Suppressor macrophage treated with lipopolysaccharide for 4 hours (primary cell): Measurements from ENCODE around the gene RITA1.
A peak's percentile ranks its signal among the peaks of the same experiment; 100 is the strongest.

Experiments
- DNase-seq: peaks from one replicate; pipeline ENCODE4 v3.0.0-alpha.2; 2020

The RITA1 gene

GRCh38 chr12:113154351-113154973 lies 31.1 kb upstream of the RITA1 start:
- peak; percentile 22 for DNase-seq

GRCh38 chr12:113155060-113155459 lies 30.5 kb upstream of the RITA1 start:
- DNase-seq, result no peak

GRCh38 chr12:113155646-113156045 lies 29.9 kb upstream of the RITA1 start:
- no peak for DNase-seq

GRCh38 chr12:113157218-113157859 lies 28.2 kb upstream of the RITA1 start:
- no peak for DNase-seq

GRCh38 chr12:113158439-113159203 lies 26.9 kb upstream of the RITA1 start:
- no peak for DNase-seq

- no peak for DNase-seq
Observed at GRCh38 chr12:113159937-113160336, 25.6 kb upstream of the RITA1 start.

- no peak for DNase-seq
Observed at GRCh38 chr12:113161415-113162016, 24.0 kb upstream of the RITA1 start.

- DNase-seq, result no peak
Observed at GRCh38 chr12:113162102-113163029, 23.2 kb upstream of the RITA1 start.

- DNase-seq, result no peak
Observed at GRCh38 chr12:113163030-113163360, 22.5 kb upstream of the RITA1 start.

- DNase-seq, result no peak
Observed at GRCh38 chr12:113164014-113164413, 21.5 kb upstream of the RITA1 start.

- DNase-seq, result no peak
Observed at GRCh38 chr12:113165521-113166450, 19.7 kb upstream of the RITA1 start.

GRCh38 chr12:113167868-113168267 lies 17.7 kb upstream of the RITA1 start:
- DNase-seq, result no peak

GRCh38 chr12:113169697-113170096 lies 15.8 kb upstream of the RITA1 start:
- DNase-seq, result no peak

GRCh38 chr12:113170457-113170856 lies 15.1 kb upstream of the RITA1 start:
- DNase-seq, result no peak

- no peak for DNase-seq
Observed at GRCh38 chr12:113170926-113171325, 14.6 kb upstream of the RITA1 start.

- DNase-seq, result no peak
Observed at GRCh38 chr12:113171543-113171942, 14.0 kb upstream of the RITA1 start.

- no peak for DNase-seq
Observed at GRCh38 chr12:113172185-113172584, 13.3 kb upstream of the RITA1 start.

- no peak for DNase-seq
Observed at GRCh38 chr12:113173081-113173698, 12.3 kb upstream of the RITA1 start.

- peak; percentile 75 for DNase-seq
Observed at GRCh38 chr12:113174461-113175384, 10.8 kb upstream of the RITA1 start.

GRCh38 chr12:113179023-113179422 lies 6.5 kb upstream of the RITA1 start:
- DNase-seq, result no peak
